CD4-positive, alpha-beta T cell treated with Interferon alpha-2 for 1 hour (primary cell): ENCODE results near the gene ANXA8L1.
"Not testable (repeated sequence)": the region's sequence is repeated elsewhere in the genome, so short reads cannot be mapped to it uniquely, and the experiment has no call there.

Experiments used
- DNase-seq, 2 donors: peaks; one replicate each; pipeline ENCODE4 v3.0.0-alpha.2; 2020 to 2022

Gene ANXA8L1

GRCh38 chr10:46375406-46375805 lies at the start of gene ANXA8L1:
Gene ANXA8L1 (plus strand): TSS chr10:46375776. CDS start chr10:46375852, 76 bp downstream.
- not testable (repeated sequence) for DNase-seq

- no peak for DNase-seq
Observed at GRCh38 chr10:46326066-46326465, 49.5 kb upstream of the ANXA8L1 start.

- no peak for DNase-seq
Observed at GRCh38 chr10:46326971-46327370, 48.6 kb upstream of the ANXA8L1 start.

GRCh38 chr10:46327685-46328084 lies 47.9 kb upstream of the ANXA8L1 start:
- no peak for DNase-seq

GRCh38 chr10:46328853-46329689 lies 46.5 kb upstream of the ANXA8L1 start:
- no peak for DNase-seq

- DNase-seq = no peak
Observed at GRCh38 chr10:46329690-46330016, 45.9 kb upstream of the ANXA8L1 start.

- no peak for DNase-seq
Observed at GRCh38 chr10:46330894-46331293, 44.7 kb upstream of the ANXA8L1 start.

GRCh38 chr10:46365484-46365883 lies 10.1 kb upstream of the ANXA8L1 start:
- DNase-seq = not testable (repeated sequence)

GRCh38 chr10:46367209-46367608 lies 8.4 kb upstream of the ANXA8L1 start:
- DNase-seq = not testable (repeated sequence)

- DNase-seq = not testable (repeated sequence)
Observed at GRCh38 chr10:46367666-46368240, 7.8 kb upstream of the ANXA8L1 start.

GRCh38 chr10:46368956-46369355 lies 6.6 kb upstream of the ANXA8L1 start:
- DNase-seq = not testable (repeated sequence)

- DNase-seq = not testable (repeated sequence)
Observed at GRCh38 chr10:46374410-46374809, 1.2 kb upstream of the ANXA8L1 start.

GRCh38 chr10:46377022-46377421 lies 1.4 kb downstream of the ANXA8L1 start:
- not testable (repeated sequence) for DNase-seq

- not testable (repeated sequence) for DNase-seq
Observed at GRCh38 chr10:46377651-46378050, 2.1 kb downstream of the ANXA8L1 start.

GRCh38 chr10:46378108-46378507 lies 2.5 kb downstream of the ANXA8L1 start:
- DNase-seq = not testable (repeated sequence)

- DNase-seq = not testable (repeated sequence)
Observed at GRCh38 chr10:46379233-46379848, 3.8 kb downstream of the ANXA8L1 start.

- DNase-seq = not testable (repeated sequence)
Observed at GRCh38 chr10:46385858-46386257, 10.3 kb downstream of the ANXA8L1 start.

- not testable (repeated sequence) for DNase-seq
Observed at GRCh38 chr10:46386694-46387093, 11.1 kb downstream of the ANXA8L1 start.

- DNase-seq = not testable (repeated sequence)
Observed at GRCh38 chr10:46387309-46387902, 11.8 kb downstream of the ANXA8L1 start.

- not testable (repeated sequence) for DNase-seq
Observed at GRCh38 chr10:46391422-46391821, 15.8 kb downstream of the ANXA8L1 start.

GRCh38 chr10:46396441-46397279 lies 21.1 kb downstream of the ANXA8L1 start:
- DNase-seq = not testable (repeated sequence)

- not testable (repeated sequence) for DNase-seq
Observed at GRCh38 chr10:46397767-46398166, 22.2 kb downstream of the ANXA8L1 start.
